ENCODE results near the gene DDX4.
"Not testable (repeated sequence)": the region's sequence is repeated elsewhere in the genome, so short reads cannot be mapped to it uniquely, and the experiment has no call there.

DDX4 gene
- 0 to 0.09 (median 0) reads per million in 4 experiments for total RNA-seq

DNA sequence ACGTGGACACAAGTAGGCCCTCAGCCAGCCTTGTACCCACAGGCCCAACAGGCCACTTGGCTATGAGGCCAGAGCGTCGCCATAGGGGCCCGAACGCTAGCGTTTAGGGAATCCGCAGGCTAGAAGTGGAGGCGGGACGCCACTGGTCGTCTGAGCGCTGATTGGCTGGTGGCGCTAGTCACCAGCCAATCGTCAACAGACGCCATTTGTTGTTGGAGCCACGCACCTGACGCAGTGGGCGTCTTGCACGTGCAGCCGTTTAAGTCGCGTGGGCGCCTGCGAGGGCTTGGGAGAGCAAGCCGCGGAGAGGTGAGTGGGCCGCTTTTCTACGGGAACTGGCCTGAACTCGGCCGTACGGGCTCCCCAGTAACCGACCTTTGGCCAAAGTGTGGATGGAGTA lies at the start of gene DDX4:
Gene DDX4 (plus strand): TSS at position 269 of the 400 bp plus-strand sequence. CDS start 903 bp downstream, outside the sequence.
- no peak for DNase-seq

DNA sequence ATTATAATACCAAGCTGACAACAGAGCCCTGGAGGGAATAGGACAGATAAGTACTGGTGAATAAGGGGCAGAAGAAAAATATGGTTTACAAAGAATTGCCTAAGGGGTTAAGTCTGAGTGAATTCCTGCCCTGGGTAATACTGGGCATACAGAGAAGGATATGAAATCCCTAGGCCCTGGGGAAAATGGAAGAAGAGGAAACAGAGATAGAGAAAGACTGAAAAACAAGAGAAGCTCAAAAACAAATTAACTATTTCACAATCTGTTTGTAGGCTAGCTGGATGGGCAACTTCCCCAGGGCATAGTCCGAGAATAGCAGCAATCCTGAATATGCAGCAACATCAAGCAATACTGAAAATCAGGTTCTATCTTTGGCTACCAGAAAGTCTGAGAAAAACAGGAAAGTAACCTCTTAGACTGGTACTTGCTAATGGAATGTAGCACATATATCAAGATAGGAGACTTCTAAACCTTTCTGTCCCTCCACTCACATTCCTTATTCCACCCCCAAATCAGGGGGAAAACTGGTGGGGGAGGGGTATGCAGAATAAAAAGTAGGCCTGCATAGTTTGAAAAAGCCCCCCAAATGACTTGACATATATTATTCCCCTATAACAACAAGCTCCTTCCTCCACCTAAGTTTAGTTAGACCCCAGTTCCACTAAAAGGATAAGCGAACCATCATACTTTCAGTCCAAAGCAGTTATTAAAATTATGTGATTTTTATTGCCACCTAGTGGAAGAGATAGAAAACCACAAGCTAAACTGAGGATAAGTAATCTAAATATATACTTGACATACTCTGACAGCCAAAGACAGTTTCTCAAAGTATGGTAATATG lies 46.4 kb upstream of the DDX4 start:
- no peak for DNase-seq

DNA sequence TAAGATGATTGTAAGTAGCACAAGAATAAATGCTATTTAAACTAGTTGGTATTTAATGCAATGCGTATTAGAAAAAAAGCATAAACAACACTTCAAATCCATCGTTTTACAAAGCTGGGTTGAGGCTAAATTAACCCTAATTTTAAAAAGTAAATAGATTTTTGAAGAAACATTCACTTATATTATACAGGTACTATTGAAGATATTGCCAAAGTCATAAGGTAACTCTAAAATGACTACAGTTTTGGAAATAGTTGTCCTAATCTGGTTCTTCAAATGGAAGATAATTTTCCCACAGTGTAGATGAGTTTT lies 45.8 kb upstream of the DDX4 start:
- no peak for DNase-seq

DNA sequence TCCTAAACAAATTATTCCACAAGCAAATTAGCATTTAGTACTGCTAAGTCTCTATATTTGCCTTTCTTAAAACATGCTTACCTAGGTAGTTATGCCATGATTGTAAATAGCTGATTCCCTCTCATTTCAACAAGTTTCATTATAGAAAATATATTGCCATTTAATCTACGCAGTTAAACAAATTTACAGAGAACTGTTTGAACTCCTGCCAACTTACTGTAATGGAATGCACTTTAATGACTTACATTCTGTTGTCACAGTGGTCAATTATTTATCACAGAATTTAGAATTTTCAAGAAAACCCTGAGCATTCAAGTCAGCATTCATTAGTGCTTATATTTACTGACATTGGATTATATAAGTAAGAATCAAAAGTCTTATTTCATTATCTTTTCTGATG lies 45.4 kb upstream of the DDX4 start:
- DNase-seq = no peak

DNA sequence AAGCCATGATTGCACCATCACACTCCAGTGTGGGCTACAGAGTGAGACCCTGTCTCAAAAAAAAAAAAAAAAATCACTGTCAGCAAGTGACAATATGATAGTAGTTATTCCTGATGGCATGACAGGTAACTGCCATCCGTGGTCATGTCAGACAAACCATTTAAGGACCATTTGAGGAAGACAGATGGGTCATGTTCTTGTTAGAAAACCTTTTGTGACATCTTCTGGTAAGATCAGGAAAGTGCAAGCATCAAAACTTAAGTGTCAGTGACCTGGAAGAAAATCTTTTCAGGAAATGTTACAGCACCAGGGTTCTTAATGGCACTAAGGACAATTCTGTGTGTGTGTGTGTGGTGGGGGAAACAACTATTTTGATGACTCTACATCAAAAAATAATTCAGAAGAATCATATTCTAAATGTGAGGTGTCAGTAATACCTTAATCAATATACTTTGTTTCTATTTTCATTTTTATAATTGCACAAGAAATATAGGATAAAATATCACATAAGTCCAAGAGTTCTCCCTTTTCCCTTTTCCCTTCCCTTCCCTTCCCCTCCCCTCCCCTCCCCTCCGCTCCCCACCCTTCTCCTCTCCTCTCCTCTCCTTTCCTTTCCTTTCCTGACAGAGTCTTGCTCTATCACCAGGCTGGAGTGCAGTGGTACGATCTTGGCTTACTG lies 43.6 kb upstream of the DDX4 start:
- no peak for DNase-seq

DNA sequence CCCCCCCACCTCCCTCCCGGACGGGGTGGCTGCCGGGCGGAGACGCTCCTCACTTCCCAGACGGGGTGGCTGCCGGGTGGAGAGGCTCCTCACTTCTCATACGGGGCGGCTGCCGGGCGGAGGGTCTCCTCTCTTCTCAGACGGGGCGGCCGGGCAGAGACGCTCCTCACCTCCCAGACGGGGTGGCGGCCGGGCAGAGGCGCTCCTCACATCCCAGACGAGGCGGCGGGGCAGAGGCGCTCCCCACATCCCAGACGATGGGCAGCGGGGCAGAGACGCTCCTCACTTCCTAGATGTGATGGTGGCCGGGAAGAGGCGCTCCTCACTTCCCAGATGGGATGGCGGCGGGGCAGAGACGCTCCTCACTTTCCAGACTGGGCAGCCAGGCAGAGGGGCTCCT lies 41.2 kb upstream of the DDX4 start:
- DNase-seq = not testable (repeated sequence)

DNA sequence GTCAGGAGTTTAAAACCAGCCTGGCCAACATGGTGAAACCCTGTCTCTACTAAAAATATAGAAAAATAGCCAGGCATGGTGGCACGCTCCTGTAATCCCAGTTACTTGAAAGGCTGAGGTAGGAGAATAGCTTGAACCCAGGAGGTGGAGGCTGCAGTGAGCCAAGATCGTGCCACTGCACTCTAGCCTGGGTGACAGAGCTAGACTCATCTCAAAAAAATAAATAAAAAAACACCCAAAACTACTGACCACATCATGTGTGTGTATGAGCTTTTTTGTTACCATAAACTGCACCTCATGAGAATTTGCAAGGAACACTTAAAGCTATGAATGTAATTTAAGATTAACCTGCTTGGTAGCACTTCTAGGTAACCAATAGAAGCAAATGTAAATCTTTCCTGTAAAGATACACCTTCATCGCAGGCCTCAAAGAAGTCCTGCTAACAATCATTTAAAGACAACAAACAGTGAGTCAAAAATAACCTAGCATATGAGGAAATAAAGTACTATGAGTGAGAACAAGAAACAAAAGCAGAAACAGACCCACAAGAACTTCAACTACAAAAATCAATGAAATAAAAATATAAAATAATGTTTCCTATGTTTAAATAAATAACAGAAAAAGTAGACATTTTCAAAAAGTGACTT lies 38.7 kb upstream of the DDX4 start:
- no peak for DNase-seq

DNA sequence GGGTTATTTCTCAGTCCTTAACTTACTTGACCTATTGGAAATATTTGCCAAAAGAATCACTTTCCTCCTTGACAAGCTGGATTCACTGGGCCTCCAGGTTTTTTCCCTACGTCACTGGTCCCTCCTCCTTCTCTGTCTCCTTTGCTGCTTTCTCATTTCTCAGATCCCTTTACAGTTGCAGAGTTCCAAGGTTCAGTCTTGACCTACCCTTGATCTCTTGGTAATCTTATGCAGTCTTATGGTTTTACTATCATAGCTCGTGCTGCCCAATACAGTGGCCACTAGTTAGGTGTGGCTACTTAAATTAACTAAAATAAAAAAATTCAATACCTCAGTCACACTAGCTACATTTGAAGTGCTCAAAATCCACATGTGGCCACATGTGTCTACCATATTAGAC lies 37.1 kb upstream of the DDX4 start:
- no peak for DNase-seq

DNA sequence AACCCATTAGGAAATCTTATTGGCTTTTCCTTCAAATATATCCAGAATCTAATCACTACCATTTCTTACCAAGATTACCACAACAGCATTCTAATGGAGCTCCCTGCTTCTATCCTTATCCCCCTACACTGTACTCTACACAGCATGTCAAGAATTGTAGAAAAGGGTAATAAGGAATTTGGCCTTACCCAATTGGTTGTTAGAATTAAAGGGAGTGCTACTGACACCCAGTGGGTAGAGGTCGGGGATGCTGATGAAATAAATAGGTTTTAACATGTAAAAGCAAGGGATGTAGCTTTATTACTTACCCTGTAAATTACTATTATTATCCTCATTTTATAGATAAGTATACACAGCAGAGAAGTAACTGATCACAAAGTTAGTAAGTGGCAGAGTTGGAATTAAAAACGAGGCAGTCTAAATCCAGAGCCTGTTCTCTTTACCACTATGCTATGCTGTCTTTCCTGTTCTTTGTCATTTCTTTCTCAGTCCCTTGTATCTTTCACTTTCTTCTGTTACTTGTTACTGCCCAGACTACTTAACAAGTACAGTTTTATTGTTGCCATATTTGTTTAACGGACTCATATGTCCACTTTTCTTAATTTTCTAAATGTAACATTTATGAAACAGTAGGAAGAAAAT lies 36.3 kb upstream of the DDX4 start:
- no peak for DNase-seq

DNA sequence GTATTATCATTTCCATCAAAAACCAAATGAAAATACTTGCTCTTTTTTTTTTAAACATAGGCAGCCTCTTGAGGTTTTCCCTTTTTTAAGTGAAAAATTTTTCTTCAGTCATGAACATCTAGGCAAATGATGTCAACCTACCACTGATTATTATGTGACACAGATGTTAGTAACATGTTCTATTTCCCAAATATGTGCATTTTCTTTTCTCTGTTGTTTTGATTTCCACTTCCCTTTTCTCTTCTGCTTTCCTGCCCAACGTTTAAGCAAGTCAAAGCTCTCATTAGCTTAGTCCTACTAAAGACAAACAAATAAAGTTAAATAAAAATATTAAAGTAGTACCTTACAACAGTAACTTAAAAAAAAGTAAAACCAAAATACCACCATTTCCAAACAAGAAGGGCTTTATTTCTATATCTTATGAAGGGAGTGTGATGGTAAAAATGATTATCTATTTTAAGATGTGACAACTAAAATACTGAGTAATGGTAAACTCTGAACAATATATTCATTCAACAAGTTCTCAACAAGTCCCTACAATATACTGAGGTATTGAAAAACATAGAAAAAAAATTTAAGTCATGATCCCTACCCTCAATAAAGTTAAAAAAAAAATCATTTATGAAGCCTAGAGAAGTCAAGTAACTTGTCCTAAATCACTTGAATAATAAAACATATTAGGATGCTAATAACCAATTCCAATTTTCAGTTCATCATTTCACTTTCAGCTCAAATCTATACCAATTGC lies 35.1 kb upstream of the DDX4 start:
- no peak for DNase-seq

DNA sequence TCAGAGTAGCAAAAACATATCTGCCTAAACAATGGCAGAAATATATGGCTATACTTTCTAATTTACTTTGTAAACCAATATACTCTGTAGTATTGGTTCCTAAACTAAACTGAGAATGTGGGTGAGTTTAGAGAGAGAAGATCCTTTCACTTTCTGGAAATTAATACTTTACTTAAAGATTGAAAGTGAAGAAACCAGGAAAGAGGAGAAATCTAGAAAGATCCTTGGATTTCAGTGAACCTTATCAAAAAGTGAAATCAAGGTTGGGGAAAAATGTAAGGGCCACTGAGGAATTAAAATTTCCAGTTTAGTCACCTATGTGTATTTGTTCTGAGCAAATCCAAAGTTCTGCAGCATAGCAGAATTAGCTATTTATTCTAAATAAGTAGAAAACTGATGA lies 31.6 kb upstream of the DDX4 start:
- DNase-seq = no peak

DNA sequence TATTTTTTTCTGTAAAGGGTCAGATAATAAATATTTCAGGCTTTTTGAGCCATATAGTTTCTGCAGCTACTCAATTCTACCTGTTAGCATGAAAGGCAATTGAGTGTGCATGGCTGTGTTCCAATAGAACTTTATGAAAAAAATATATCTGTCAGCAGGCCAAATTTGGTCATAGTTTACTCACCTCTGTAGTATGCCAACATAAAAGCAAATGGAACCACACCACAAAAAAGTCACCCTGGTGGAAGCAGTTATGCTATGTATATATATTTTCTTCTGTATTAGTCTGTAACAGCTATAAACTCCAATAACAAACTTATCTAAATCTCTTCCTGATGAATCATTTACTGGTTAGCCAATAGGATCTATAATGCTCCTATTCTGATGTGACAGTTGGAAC lies 29.1 kb upstream of the DDX4 start:
- no peak for DNase-seq

DNA sequence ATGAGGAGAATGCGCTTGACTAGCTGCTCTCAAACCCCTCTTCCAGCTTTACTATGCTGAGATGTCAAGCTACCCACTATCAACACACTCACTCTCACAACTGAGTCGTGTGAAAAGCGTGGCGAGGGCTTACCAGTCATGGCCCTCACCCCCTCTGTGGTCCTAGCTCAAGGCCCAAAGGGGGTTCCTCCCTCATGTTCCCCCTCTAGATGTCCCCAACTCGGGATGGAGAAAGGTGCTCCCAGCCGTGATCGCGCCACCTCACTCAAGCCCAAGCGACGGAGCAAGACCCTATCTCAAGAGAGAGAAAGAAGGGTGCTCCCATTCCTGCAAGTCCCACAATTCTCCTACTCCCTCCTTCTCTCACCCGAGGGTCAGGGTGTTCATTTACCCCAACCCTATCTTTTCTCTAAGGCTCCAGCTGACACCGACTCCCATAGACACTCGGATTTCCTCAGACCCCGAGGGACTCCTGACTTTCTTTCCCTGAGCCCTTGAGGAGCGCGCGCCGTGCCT lies 26.3 kb upstream of the DDX4 start:
- DNase-seq = no peak

DNA sequence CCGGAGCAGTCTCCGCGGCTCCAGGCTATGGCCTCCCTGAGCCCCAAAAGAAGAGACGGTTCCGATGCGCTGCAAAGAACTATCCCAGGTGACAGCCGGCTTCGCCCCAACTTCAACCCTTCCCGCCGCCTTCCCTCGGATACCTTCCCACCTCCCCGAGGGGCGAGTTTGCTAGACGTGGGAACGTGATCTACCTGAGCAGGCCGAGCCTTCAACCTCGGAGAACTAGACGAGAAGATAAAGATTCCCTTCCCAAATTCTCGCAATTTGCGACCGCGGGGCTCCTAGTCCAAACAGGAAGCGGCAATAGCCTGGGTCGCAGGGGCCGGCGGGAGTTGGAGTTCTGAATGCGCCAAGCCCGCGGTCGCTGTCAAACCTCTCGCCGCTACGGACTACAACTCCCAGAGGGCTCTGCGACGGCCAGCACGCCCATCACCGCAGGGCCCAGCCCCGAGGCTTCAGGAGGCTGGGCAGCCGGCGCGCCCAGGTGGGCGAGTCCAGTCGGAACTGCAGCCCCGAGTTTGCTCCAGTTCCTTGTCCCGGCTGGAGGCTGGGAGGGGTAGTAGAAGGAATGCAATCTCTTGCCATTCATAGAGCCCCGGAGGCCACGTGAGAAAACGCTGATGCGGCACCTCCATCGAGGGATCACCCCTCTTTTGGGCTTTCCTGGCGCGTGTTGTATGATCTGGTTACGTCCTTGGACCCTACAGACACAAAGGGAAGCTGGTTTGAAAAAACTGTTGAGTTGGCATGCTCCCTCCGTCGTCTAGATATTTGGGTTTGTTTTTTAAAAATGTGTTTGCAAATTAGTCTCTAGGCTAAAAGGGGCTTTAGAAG lies 25.6 kb upstream of the DDX4 start, which contains the start of gene SLC38A9:
Gene SLC38A9 (minus strand): TSS at position 302 of the 837 bp plus-strand sequence. CDS start 14,366 bp downstream, outside the sequence.
- peak; percentile 86 for DNase-seq

DNA sequence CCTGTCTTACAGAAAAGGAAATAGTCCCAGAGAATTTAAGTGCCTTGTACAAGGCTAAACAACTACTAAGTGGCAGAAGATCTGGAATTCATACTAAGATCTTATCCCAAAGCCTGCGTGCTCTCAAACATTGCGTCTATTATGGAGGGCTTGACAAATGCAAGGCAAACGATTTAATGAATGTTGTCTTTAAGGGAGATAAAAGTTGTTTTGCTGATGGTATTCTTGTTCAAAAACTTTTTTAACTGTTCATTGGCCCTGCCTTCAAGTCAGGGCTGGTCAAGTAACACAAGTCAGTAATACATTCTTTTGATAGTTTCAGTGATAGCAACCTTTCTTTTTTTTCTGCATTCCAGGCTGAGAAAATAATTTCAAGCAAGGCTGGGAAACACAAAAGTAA lies 24.0 kb upstream of the DDX4 start:
- DNase-seq = no peak

DNA sequence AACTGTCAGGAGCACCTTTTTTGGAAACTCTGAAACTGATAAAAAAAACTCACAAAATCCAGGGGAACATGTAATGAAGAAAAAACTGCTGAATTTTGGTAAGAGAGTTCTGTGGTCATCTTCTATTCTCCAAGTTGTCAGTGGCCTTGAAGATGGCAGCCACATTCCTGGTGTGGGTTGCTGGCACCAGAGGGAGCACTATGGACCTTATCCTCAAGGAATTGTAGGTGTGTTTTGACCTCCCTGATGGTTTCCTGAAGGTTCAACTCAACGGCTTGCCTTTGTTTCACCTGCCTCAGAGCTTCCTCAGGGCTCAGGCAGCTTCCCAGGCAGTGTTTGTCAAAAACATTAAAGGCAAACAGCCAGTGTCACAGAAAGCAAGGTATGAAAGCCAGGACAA lies 23.5 kb upstream of the DDX4 start:
- no peak for DNase-seq

DNA sequence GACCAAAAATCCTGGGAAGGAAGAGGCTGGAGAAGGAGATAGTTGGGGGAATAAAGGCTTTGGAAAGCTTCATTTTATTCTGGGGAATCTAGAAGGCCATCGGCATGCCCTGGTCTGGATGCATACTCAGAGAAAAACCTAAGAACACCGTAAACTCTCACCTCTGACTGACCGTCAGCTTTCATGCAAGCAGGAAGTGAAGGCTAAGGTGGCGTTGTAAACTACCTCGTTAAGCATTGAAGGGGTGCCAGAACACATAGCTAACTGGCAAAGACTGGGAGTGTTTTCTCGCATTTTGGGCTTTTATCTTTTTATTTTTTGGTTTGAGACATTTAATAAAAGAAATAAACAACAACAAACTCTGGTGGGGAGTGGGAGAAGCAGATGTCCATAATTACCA lies 23.1 kb upstream of the DDX4 start:
- DNase-seq = no peak

DNA sequence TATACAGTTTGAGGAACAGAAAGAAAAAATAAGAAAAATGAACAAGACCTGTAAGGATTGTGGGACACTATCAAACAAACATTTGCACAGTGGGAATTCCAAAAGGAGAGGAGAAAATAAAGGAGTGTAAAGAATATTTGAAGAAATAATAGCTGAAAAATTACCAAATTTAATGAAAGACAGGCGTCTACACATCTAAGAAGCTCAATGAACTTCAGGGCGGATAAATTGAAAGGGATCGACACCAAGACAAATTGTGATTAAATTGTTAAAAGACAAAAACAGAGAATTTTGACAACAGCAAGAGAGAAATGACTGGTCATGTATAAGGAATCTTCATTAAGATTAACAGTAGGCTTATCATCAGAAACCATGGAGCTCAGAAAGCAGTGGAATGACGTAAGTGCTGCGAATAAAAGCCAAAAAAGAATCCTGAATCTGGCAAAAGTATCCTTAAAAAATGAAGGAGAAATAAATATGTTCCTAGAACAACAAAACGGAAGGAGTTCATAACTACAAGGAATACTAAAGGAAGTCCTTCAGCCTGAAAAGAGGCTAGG lies 22.3 kb upstream of the DDX4 start:
- DNase-seq = no peak

DNA sequence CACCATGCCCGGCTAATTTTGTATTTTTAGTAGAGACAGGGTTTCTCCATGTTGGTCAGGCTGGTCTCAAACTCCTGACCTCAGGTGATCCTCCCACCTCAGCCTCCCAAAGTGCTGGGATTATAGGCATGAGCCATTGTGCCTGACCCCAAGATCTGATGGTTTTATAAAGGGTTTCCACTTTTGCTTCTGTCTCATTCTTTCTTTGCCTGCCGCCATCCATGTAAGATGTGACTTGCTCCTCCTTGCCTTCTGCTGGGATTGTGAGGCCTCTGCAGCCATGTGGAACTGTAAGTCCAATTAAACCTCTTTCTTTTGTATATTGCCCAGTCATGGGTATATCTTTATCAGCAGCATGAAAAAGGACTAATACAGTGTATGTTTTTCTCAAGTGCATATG lies 18.8 kb upstream of the DDX4 start:
- not testable (repeated sequence) for DNase-seq

DNA sequence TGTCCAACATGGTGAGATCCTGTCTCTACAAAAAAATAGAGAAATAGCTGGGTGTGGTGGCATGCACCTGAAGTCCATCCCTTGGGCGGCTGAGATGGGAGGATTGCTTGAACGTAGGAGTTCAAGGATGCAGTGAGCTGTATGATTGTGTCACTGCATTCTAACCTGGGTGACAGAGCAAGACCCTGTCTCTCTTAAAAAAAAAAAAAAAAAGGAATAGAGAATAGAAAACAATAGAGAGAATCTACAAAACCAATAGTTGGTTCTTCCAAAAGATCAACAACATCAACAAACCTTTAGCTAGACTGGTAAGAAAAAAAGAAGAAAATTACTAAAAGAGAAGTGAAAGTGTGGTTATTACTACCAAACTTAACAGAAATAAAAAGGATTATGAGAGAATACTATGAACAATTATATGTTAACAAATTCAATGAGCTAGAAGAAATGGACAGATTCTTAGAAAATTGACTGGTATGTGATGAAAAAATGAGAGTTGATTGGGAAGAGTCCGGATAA lies 17.6 kb upstream of the DDX4 start:
- DNase-seq = no peak

DNA sequence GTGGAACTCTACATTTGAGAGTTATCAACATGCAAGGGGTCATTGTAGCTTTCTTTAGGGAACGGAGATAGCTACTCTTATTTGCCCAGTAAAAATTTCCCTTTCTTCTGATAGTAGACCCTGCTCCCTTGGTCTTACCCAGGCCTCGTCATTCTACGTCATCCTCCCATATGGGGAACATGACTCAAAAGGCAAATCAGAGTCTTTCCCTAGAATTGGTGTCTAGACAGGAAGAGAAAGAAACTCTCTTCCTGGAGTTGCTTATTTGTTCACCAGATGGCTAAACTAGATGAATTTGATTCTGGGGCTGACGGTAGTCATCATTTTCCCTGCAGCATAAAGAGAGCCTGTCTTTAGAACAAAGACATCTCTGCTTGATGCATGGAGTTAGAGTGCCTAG lies 13.6 kb upstream of the DDX4 start:
- DNase-seq = no peak

All from effector CD8-positive, alpha-beta T cell (primary cell).